HEK293T (cell line): ENCODE measurements around the gene NEBL.

Experiments
- ARNT ChIP-seq: fragments of 450-650 bp; IDR thresholded peaks from 2 replicates; pipeline ENCODE4 v1.6.1; 2017; ENCODE audit warnings: mild to moderate bottlenecking
- BHLHE40 ChIP-seq: fragments of 450-650 bp; IDR thresholded peaks from 2 replicates; pipeline ENCODE4 v1.6.1; 2016; ENCODE audit warnings: mild to moderate bottlenecking, moderate library complexity, borderline replicate concordance
- ELF4 ChIP-seq: fragments of 450-650 bp; IDR thresholded peaks from 2 replicates; pipeline ENCODE4 v1.6.1; 2017; ENCODE audit warnings: antibody characterized with exemption
- FOXA1 ChIP-seq: fragments of 450-650 bp; IDR thresholded peaks from 2 replicates; pipeline ENCODE4 v1.6.1; 2016; ENCODE audit warnings: mild to moderate bottlenecking
- FOXK2 ChIP-seq: fragments of 450-650 bp; IDR thresholded peaks from 2 replicates; pipeline ENCODE4 v1.6.1; 2016; ENCODE audit warnings: mild to moderate bottlenecking
- FOXM1 ChIP-seq: fragments of 450-650 bp; IDR thresholded peaks from 2 replicates; pipeline ENCODE4 v1.6.1; 2017; ENCODE audit warnings: mild to moderate bottlenecking, borderline replicate concordance
- HDGF ChIP-seq: fragments of 450-650 bp; IDR thresholded peaks from 2 replicates; pipeline ENCODE4 v1.6.1; 2017; ENCODE audit warnings: antibody characterized with exemption, borderline replicate concordance
- L3MBTL2 ChIP-seq: fragments of 450-650 bp; conservative IDR thresholded peaks from 2 replicates; pipeline ENCODE4 v1.6.1; 2016; ENCODE audit warnings: mild to moderate bottlenecking
- LEF1 ChIP-seq: fragments of 450-650 bp; IDR thresholded peaks from 2 replicates; pipeline ENCODE4 v1.6.1; 2017; ENCODE audit warnings: mild to moderate bottlenecking, borderline replicate concordance
- PKNOX1 ChIP-seq: fragments of 450-650 bp; IDR thresholded peaks from 2 replicates; pipeline ENCODE4 v1.6.1; 2016
- SP1 ChIP-seq: fragments of 450-650 bp; IDR thresholded peaks from 2 replicates; pipeline ENCODE4 v1.6.1; 2017
- SUZ12 ChIP-seq: fragments of 450-650 bp; IDR thresholded peaks from 2 replicates; pipeline ENCODE4 v1.6.1; 2016; ENCODE audit warnings: mild to moderate bottlenecking
- TARDBP ChIP-seq: fragments of 450-650 bp; IDR thresholded peaks from 2 replicates; pipeline ENCODE4 v1.6.1; 2016
- ZNF384 ChIP-seq: fragments of 450-650 bp; IDR thresholded peaks from 2 replicates; pipeline ENCODE4 v1.6.1; 2016

- TF ChIP-seq FOXM1 (no peak), PKNOX1 (no peak), FOXK2 (no peak), SP1 (no peak), ARNT (no peak), LEF1 (no peak), TARDBP (no peak), ELF4 (no peak), ZNF384 (no peak), SUZ12 (no peak), FOXA1 (no peak), L3MBTL2 (no peak), HDGF (no peak), BHLHE40 (no peak)
Observed at GRCh38 chr10:20744821-20745220, 152.3 kb downstream of the NEBL start.
